Astrocyte (in vitro differentiated cells and primary cell): Measurements from ENCODE around the gene ZSWIM3. TPM values are rescaled to one million over a fixed set of nuclear protein-coding genes. Genes with fewer than 3 reads are reported as not detected.

ENCODE experiments used
- DNase-seq: peaks from one replicate; pipeline ENCODE4 v3.0.0-alpha.2; 2010; ENCODE audit warnings: low read depth
- FAIRE-seq: peaks from 2 replicates; lab custom pipeline; 2011; peaks lifted over from hg19 to GRCh38; lab: Jason Lieb, UNC
- H2AFZ ChIP-seq: 2 replicates; pipeline ENCODE4 v1.6.0; 2012; ENCODE audit warnings: low read depth, low read length, inconsistent platforms
- H3K27ac ChIP-seq: 2 replicates; pipeline ENCODE4 v1.5.1; 2011; ENCODE audit warnings: low read depth, low read length, inconsistent platforms
- H3K27me3 ChIP-seq: 2 replicates; pipeline ENCODE4 v1.6.0; 2011; ENCODE audit warnings: low read length, inconsistent platforms; ENCODE audit not compliant: insufficient read depth
- H3K36me3 ChIP-seq: 2 replicates; pipeline ENCODE4 v1.5.1; 2011; ENCODE audit warnings: low read length, inconsistent platforms; ENCODE audit not compliant: insufficient read depth
- H3K4me1 ChIP-seq: 2 replicates; pipeline ENCODE4 v1.5.1; 2011; ENCODE audit warnings: low read length, inconsistent platforms; ENCODE audit not compliant: insufficient read depth
- H3K4me2 ChIP-seq: 2 replicates; pipeline ENCODE4 v1.6.0; 2012; ENCODE audit warnings: low read length, inconsistent platforms
- H3K4me3 ChIP-seq: 2 replicates; pipeline ENCODE4 v1.5.1; 2011; ENCODE audit warnings: low read depth, mild to moderate bottlenecking, low read length, inconsistent platforms; ENCODE audit not compliant: insufficient read depth
- H3K79me2 ChIP-seq: 2 replicates; pipeline ENCODE4 v1.6.0; 2012; ENCODE audit warnings: mild to moderate bottlenecking, low read length, inconsistent platforms; ENCODE audit not compliant: insufficient read depth
- H3K9ac ChIP-seq: 2 replicates; pipeline ENCODE4 v1.6.0; 2012; ENCODE audit warnings: mild to moderate bottlenecking, low read length, inconsistent platforms
- H3K9me3 ChIP-seq: 2 replicates; pipeline ENCODE4 v1.5.1; 2012; ENCODE audit warnings: low read depth, mild to moderate bottlenecking, low read length, inconsistent platforms; ENCODE audit not compliant: insufficient read depth
- H4K20me1 ChIP-seq: 2 replicates; pipeline ENCODE4 v1.6.0; 2012; ENCODE audit warnings: low read length, inconsistent platforms; ENCODE audit not compliant: insufficient read depth
- H3K27ac Mint-ChIP-seq: one replicate; pipeline ENCODE4 v1.8.0; 2021; ENCODE audit warnings: mild to moderate bottlenecking, mixed read lengths; ENCODE audit not compliant: unreplicated experiment
- H3K27me3 Mint-ChIP-seq: one replicate; pipeline ENCODE4 v1.8.0; 2021; ENCODE audit warnings: low read depth, mixed read lengths; ENCODE audit not compliant: unreplicated experiment
- H3K36me3 Mint-ChIP-seq: one replicate; pipeline ENCODE4 v1.8.0; 2021; ENCODE audit warnings: low read depth, mixed read lengths; ENCODE audit not compliant: unreplicated experiment
- H3K4me1 Mint-ChIP-seq: one replicate; pipeline ENCODE4 v1.8.0; 2021; ENCODE audit warnings: low read depth, mixed read lengths; ENCODE audit not compliant: unreplicated experiment
- H3K4me3 Mint-ChIP-seq: one replicate; pipeline ENCODE4 v1.8.0; 2021; ENCODE audit warnings: mild to moderate bottlenecking, moderate library complexity, mixed read lengths; ENCODE audit not compliant: unreplicated experiment
- H3K9me3 Mint-ChIP-seq: one replicate; pipeline ENCODE4 v1.8.0; 2021; ENCODE audit warnings: mild to moderate bottlenecking, mixed read lengths; ENCODE audit not compliant: unreplicated experiment
- EZH2 ChIP-seq: IDR thresholded peaks from 2 replicates; pipeline ENCODE4 v1.6.1; 2012; ENCODE audit warnings: mild to moderate bottlenecking, low read length, inconsistent platforms; ENCODE audit not compliant: insufficient read depth
- total RNA-seq: library from RNA; stranded (reverse); gene quantifications from 2 replicates; pipeline ENCODE4 v1.2.1, GENCODE V29; 2021
- TF ChIP-seq, protein P1 (sequence below): IDR thresholded peaks from 2 replicates; pipeline ENCODE4 v1.5.1; 2011; ENCODE audit warnings: low read depth, mild to moderate bottlenecking, inconsistent platforms, low read length, moderate library complexity; ENCODE audit not compliant: insufficient read depth

The ZSWIM3 gene
- total RNA-seq, 1 donor from 2014 or later = 4.7 TPM

DNA sequence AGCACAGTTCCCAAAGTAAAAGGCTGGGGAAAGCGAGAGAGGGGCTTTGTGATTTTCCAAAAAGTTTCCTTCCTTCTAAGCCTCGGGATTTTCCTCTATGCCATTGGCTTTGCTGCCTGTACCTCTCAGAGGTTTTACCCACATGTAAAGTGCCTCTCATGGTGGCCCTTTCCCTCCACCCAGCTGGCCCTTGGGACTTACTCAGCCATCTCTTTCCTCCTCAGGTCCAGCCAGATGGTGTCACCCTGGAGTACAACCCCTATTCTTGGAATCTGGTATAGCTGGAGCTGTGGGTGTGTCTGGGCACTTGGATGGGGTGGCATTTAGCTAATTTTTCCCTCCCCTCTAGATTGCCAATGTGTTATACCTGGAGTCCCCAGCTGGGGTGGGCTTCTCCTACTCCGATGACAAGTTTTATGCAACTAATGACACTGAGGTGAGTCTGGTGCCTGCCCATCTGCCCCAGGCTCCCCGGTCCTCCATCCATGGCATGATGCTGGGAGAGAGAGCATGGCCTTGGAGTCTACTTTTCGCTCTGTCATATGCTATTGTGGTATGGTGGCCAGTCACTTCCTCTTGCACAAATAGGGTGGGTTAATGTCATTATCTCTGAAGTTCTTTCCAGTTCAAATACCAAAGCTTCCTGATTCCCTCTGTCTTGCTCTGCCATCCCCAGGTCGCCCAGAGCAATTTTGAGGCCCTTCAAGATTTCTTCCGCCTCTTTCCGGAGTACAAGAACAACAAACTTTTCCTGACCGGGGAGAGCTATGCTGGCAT lies 34.8 kb downstream of the ZSWIM3 start:
- Mint-ChIP-seq H3K9me3 (no peaks in the 10 kb centered on the region), H3K36me3 (peaks cover 19% of the 10 kb centered on the region), H3K4me1 (peaks cover 9% of the 10 kb centered on the region), H3K4me3 (peak overlapping the region; percentile 89), H3K27ac (peak overlapping the region; percentile 62), H3K27me3 (no peaks in the 10 kb centered on the region)
- no peak overlapping the region for H3K27ac ChIP-seq
- DNase-seq = no peak
- H3K27me3 ChIP-seq = no peaks in the 10 kb centered on the region
- peaks cover 28% of the 10 kb centered on the region for H4K20me1 ChIP-seq
- peak overlapping the region; percentile 94 for H2AFZ ChIP-seq
- no peaks in the 10 kb centered on the region for H3K9me3 ChIP-seq
- FAIRE-seq = no peak
- H3K4me2 ChIP-seq = peak overlapping the region; percentile 99
- peaks cover 16% of the 10 kb centered on the region for H3K79me2 ChIP-seq
- no peak for TF ChIP-seq EZH2
- TF ChIP-seq, protein P1, sequence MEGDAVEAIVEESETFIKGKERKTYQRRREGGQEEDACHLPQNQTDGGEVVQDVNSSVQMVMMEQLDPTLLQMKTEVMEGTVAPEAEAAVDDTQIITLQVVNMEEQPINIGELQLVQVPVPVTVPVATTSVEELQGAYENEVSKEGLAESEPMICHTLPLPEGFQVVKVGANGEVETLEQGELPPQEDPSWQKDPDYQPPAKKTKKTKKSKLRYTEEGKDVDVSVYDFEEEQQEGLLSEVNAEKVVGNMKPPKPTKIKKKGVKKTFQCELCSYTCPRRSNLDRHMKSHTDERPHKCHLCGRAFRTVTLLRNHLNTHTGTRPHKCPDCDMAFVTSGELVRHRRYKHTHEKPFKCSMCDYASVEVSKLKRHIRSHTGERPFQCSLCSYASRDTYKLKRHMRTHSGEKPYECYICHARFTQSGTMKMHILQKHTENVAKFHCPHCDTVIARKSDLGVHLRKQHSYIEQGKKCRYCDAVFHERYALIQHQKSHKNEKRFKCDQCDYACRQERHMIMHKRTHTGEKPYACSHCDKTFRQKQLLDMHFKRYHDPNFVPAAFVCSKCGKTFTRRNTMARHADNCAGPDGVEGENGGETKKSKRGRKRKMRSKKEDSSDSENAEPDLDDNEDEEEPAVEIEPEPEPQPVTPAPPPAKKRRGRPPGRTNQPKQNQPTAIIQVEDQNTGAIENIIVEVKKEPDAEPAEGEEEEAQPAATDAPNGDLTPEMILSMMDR = peak; percentile 12
- H3K4me1 ChIP-seq = peaks cover 30% of the 10 kb centered on the region
- peaks cover 2% of the 10 kb centered on the region for H3K36me3 ChIP-seq
- H3K9ac ChIP-seq = peak overlapping the region; percentile 88
- H3K4me3 ChIP-seq = peak overlapping the region; percentile 77

DNA sequence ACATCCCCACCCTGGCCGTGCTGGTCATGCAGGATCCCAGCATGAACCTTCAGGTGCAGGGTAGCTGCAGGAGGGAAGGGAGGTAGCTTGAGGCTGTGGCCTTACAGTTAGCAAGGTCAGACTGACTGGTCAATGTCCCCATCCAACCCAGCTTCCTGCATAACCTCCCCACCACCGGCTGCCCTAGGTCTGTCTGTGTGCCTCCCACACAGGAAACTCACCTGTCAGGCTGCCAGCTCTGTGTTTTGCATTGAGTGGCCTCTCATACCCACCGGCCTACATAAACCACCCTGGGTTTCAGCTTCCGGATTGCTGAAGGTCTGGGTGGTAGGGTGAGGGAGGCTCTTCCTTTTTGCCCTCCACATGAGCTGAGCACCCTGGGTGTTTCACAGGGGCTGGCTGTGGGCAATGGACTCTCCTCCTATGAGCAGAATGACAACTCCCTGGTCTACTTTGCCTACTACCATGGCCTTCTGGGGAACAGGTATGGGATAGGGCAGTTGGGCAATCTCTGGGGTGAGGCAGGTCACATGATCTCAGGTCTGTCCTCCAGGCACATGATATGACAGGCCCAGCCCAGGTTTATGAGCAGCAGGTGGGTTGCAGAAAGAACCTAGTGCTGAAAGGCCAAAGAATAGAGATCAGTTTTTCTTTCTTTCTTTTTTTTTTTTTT lies 35.5 kb downstream of the ZSWIM3 start:
- no peak for DNase-seq
- no peak overlapping the region for H3K4me2 ChIP-seq
- no peak for FAIRE-seq
- no peaks in the 10 kb centered on the region for H3K9me3 Mint-ChIP-seq
- no peaks in the 10 kb centered on the region for H3K27me3 Mint-ChIP-seq
- H3K9ac ChIP-seq = no peak overlapping the region
- no peak for TF ChIP-seq EZH2
- TF ChIP-seq, protein P1 = no peak
- H3K4me1 ChIP-seq = peaks cover 30% of the 10 kb centered on the region
- H3K27ac ChIP-seq = no peak overlapping the region
- peaks cover 8% of the 10 kb centered on the region for H3K36me3 ChIP-seq
- no peaks in the 10 kb centered on the region for H3K27me3 ChIP-seq
- peaks cover 16% of the 10 kb centered on the region for H3K79me2 ChIP-seq
- H3K36me3 Mint-ChIP-seq = peaks cover 20% of the 10 kb centered on the region
- H3K4me3 Mint-ChIP-seq = peak overlapping the region; percentile 89
- peaks cover 24% of the 10 kb centered on the region for H4K20me1 ChIP-seq
- peaks cover 9% of the 10 kb centered on the region for H3K4me1 Mint-ChIP-seq
- no peak overlapping the region for H3K4me3 ChIP-seq
- no peak overlapping the region for H2AFZ ChIP-seq
- H3K9me3 ChIP-seq = no peaks in the 10 kb centered on the region
- no peak overlapping the region for H3K27ac Mint-ChIP-seq

DNA sequence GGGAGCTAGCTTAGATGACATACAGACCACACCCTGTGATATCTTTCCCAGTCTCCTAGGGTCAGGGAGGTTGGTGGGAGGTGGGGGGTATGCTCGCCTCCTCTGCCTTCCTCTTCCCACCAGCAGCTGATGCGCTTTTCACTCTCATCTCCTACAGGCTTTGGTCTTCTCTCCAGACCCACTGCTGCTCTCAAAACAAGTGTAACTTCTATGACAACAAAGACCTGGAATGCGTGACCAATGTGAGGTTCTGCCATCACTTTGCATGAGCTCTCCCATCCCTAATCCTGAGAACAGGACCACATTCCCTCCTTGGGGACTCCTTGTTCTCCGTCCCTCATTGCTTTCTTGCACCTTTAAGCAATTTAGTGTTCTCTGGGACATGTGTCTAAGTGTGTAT lies 36.4 kb downstream of the ZSWIM3 start:
- no peaks in the 10 kb centered on the region for H3K9me3 Mint-ChIP-seq
- DNase-seq (no peak), FAIRE-seq (no peak)
- H3K27me3 ChIP-seq = no peaks in the 10 kb centered on the region
- peaks cover 16% of the 10 kb centered on the region for H3K79me2 ChIP-seq
- H3K27ac Mint-ChIP-seq = no peak overlapping the region
- H3K9me3 ChIP-seq = no peaks in the 10 kb centered on the region
- H4K20me1 ChIP-seq = peaks cover 18% of the 10 kb centered on the region
- H2AFZ ChIP-seq = no peak overlapping the region
- H3K27ac ChIP-seq = no peak overlapping the region
- H3K9ac ChIP-seq = no peak overlapping the region
- no peaks in the 10 kb centered on the region for H3K27me3 Mint-ChIP-seq
- TF ChIP-seq EZH2 = no peak
- TF ChIP-seq, protein P1 = no peak
- peaks cover 9% of the 10 kb centered on the region for H3K4me1 Mint-ChIP-seq
- H3K4me3 Mint-ChIP-seq = no peak overlapping the region
- no peak overlapping the region for H3K4me2 ChIP-seq
- peaks cover 8% of the 10 kb centered on the region for H3K36me3 ChIP-seq
- no peak overlapping the region for H3K4me3 ChIP-seq
- peaks cover 24% of the 10 kb centered on the region for H3K36me3 Mint-ChIP-seq
- H3K4me1 ChIP-seq = peaks cover 30% of the 10 kb centered on the region
